NCI-H146 (cell line): ENCODE measurements around the gene PAPOLG.
"Not testable (repeated sequence)": the region's sequence is repeated elsewhere in the genome, so short reads cannot be mapped to it uniquely, and the experiment has no call there.

ENCODE experiments used
- DNase-seq: peaks from one replicate; lab custom pipeline; 2025; lab: John Stamatoyannopoulos, UW

PAPOLG gene

GRCh38 chr2:60823694-60824305, 67.7 kb downstream of the PAPOLG start:
- DNase-seq = no peak

GRCh38 chr2:60825666-60826065, 69.6 kb downstream of the PAPOLG start:
- DNase-seq = no peak

GRCh38 chr2:60826111-60826510, 70.0 kb downstream of the PAPOLG start:
- DNase-seq = no peak

- DNase-seq = not testable (repeated sequence)
These were observed 70.8 kb downstream of the PAPOLG start for GRCh38 chr2:60826860-60827259.

GRCh38 chr2:60827369-60827768, 71.3 kb downstream of the PAPOLG start:
- DNase-seq = no peak

- DNase-seq = no peak
These were observed 74.9 kb downstream of the PAPOLG start for GRCh38 chr2:60830991-60831390.

GRCh38 chr2:60831921-60832320, 75.9 kb downstream of the PAPOLG start:
- DNase-seq = no peak

GRCh38 chr2:60832621-60833020, 76.6 kb downstream of the PAPOLG start:
- DNase-seq = no peak

GRCh38 chr2:60834270-60834717, 78.2 kb downstream of the PAPOLG start:
- DNase-seq = no peak

GRCh38 chr2:60836491-60836890, 80.4 kb downstream of the PAPOLG start:
- DNase-seq = no peak

- no peak for DNase-seq
These were observed 81.1 kb downstream of the PAPOLG start for GRCh38 chr2:60837123-60837522.

GRCh38 chr2:60838481-60838880, 82.4 kb downstream of the PAPOLG start:
- no peak for DNase-seq

GRCh38 chr2:60839126-60839813, 83.2 kb downstream of the PAPOLG start:
- DNase-seq = no peak

- DNase-seq = peak; percentile 11
These were observed 84.8 kb downstream of the PAPOLG start for GRCh38 chr2:60840880-60841279.

GRCh38 chr2:60843006-60843405, 86.9 kb downstream of the PAPOLG start:
- no peak for DNase-seq

- no peak for DNase-seq
These were observed 88.0 kb downstream of the PAPOLG start for GRCh38 chr2:60844105-60844504.

GRCh38 chr2:60847854-60848253, 91.8 kb downstream of the PAPOLG start:
- DNase-seq = no peak
